Left ventricle myocardium superior (tissue), 1 donor: ENCODE measurements around the gene SPATA2. TPM values are rescaled to one million over a fixed set of nuclear protein-coding genes. Genes with fewer than 3 reads are reported as not detected.
"Not testable (repeated sequence)": the region's sequence is repeated elsewhere in the genome, so short reads cannot be mapped to it uniquely, and the experiment has no call there.

ENCODE experiments used
- ATAC-seq: fragments of 200-7000 bp; cut with Tn5 transposase; one replicate; pipeline ENCODE4 v1.9.1; 2020; ENCODE audit warnings: mild to moderate bottlenecking, moderate library complexity
- DNase-seq: peaks from one replicate; pipeline ENCODE4 v3.0.0-alpha.2; 2020
- intact Hi-C: fragments of 100-400 bp; cut with micrococcal nuclease; formaldehyde crosslinking; loops from one replicate; pipeline ENCODE4 v1.11.0; 2022
- long read RNA-seq: library from polyadenylated mRNA; unstranded; transcript quantifications from one replicate; pipeline ENCODE4 v2.0.0, GENCODE V29; 2021
- total RNA-seq: library from RNA; stranded (reverse); fragmentation: NEBNext Ultra II Directional; extraction: Animal tissue kit (Norgen Biotek cat#: 25700); gene quantifications from one replicate; pipeline ENCODE4 v1.2.1, GENCODE V29; 2021
- donor health status: DM: no; HTN: yes; CAD: no; lungs with severe emphysema.

The SPATA2 gene, protein sequence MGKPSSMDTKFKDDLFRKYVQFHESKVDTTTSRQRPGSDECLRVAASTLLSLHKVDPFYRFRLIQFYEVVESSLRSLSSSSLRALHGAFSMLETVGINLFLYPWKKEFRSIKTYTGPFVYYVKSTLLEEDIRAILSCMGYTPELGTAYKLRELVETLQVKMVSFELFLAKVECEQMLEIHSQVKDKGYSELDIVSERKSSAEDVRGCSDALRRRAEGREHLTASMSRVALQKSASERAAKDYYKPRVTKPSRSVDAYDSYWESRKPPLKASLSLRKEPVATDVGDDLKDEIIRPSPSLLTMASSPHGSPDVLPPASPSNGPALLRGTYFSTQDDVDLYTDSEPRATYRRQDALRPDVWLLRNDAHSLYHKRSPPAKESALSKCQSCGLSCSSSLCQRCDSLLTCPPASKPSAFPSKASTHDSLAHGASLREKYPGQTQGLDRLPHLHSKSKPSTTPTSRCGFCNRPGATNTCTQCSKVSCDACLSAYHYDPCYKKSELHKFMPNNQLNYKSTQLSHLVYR
- 8.5 TPM for total RNA-seq
- long read RNA-seq, full-length matches to known transcripts = 9 of 20 reads
- long read RNA-seq, partial matches to known transcripts = 1 of 20 reads
- long read RNA-seq, other reads (novel, unspliced or antisense) = 10 of 20 reads

DNA sequence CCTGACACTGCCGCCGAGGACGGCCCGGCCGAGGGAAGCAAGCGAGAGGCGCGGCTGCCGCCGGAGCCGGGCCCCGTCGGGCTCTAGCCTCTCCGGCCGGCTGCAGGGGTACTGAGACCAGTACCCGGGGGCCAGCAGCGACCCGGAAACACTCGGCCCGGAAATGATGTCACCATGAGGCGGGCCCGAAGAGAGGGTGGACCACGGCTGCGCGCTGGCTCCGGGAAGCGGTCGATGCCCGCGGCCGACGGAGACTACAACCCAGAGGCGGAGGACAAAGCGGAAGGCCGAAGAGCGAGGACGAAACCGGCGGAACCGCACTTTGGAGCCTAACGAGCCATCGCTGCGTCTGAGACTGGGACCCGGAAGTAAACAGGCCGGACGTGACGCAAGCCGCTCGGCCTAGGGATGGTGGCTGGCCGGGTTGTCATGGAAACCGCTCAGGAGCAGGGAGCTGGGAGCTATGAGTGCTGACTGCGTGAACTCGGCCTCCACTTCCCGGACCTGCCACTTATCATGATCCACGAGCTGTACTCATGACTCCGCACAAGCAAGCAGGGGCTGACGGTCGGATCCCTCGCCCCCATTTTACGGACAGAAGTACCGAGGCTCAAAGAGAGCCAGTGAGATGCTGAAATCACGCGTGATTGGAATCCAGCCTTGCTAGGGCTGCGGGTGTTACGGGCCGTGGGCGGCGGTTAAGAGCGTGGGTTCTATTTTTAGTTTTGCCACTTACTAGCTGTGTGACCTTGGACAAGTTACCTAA is at the start of gene SPATA2:
SPATA2 (minus strand) TSS at position 150 of the 766 bp plus-strand sequence. CDS start 7,039 bp downstream, outside the sequence.
- ATAC-seq (peak; percentile 93), DNase-seq (peak; percentile 97)
- intact Hi-C loops = no loop called here

DNA sequence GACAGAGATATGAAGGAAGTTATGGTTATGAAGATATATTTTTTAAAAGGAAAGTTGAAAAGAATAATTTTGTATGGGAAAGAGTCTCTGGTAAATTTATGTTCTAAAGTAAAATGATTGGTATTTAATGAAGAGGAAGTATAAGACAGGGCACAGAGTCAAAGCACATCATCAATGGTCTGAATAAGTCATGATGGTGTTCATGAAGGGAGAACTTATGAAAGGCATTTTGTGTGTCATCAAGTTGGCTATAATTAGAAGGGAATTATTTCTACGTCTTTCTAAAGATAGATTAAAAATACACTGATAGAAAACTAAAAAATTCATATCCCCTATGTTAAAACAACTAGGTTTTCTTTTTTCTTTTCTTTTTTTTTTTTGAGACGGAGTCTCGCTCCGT is 46.1 kb upstream of the SPATA2 start:
- DNase-seq (no peak), ATAC-seq (no peak)
- intact Hi-C loops = no loop called here

DNA sequence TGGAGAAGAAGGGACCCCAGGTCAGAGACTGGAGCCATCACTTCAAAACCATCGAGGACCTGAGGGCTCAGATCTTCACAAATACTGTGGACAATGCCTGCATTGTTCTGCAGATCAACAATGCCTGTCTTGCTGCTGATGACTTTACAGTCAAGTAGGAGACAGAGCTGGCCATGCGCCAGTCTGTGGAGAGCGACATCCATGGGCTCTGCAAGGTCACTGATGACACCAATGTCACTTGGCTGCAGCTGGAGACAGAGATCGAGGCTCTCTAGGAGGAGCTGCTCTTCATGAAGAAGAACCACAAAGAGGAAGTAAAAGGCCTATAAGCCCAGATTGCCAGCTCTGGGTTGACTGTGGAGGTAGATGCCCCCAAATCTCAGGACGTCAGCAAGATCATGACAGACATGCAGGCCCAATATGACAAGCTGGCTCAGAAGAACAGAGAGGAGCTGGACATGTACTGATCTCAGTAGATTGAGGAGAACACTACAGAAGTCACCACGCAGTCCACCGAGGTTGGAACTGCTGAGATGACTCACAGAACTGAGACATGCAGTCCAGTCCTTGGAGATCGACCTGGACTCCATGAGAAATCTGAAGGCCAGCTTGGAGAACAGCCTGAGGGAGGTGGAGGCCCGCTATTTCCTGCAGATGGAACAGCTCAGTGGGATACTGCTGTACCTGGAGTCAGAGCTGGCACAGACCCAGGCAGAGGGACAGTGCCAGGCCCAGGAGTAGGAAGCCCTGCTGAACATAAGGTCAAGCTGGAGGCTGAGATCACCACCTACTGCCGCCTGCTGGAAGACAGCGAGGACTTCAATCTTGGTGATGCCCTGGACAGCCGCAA is 42.0 kb upstream of the SPATA2 start:
- peak; percentile 85 for DNase-seq
- ATAC-seq, intact Hi-C loops: not testable (repeated sequence)

DNA sequence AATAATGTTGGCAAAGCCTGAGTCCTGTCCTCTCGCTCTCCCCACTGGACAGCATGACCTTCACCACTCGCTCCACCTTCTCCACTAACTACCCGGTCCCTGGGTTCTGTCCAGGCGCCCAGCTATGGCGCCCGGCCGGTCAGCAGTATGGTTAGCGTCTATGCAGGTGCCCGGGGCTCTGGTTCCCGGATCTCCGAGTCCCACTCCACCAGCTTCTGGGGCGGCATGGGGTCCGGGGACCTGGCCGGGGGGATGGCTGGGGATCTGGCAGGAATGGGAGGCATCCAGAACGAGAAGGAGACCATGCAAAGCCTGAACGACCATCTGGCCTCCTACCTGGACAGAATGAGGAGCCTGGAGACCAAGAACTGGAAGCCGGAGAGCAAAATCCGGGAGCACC is 41.4 kb upstream of the SPATA2 start:
- intact Hi-C loops = no loop called here
- ATAC-seq (peak; percentile 23), DNase-seq (no peak)

DNA sequence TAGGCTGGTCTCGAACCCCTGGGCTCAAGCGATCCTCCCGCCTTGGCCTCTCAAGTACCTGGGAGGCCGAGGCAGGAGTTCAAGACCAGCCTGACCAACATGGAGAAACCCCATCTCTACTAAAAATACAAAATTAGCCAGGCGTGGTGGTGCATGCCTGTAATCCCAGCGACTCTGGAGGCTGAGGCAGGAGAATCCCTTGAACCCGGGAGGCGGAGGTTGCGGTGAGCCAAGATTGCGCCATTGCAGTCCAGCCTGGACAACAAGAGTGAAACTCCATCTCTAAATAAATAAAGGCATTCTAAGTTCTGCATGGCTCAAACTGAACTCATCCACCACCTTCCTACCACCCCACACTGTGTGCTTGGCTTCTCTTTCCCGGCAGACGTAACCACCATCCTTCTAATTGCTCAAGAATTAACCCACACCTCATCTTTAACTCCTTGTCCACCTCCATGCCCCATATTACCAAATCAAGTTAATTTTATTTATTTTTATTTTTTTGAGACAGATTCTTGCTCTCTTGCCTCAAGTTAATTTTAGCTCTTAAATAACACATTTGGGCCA is 40.6 kb upstream of the SPATA2 start:
- ATAC-seq, intact Hi-C loops: not testable (repeated sequence)

DNA sequence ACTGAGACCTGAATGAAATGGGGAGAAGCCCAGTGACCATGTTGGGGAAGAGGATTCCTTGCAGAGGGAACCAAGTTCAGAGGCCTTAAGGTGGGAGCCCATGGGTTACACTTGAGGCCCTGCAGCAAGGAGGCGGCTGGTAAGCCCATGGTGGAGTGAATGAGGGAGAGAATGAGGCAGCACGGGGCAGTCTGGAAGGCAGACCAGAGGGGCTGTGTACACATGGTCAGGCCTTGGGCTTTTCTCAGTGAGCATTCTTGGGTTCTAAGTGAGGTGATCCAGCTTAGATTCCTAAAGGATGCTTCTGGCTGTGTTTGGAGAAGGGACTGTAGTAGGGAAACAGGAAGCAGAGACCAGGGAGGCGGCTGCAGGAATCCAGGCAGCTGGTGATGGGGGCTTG is 39.8 kb upstream of the SPATA2 start:
- intact Hi-C loops = no loop called here
- no peak for ATAC-seq
- no peak for DNase-seq

More for the DNA sequence above, 40.6 kb upstream of the SPATA2 start:
- DNase-seq = not testable (repeated sequence)

DNA sequence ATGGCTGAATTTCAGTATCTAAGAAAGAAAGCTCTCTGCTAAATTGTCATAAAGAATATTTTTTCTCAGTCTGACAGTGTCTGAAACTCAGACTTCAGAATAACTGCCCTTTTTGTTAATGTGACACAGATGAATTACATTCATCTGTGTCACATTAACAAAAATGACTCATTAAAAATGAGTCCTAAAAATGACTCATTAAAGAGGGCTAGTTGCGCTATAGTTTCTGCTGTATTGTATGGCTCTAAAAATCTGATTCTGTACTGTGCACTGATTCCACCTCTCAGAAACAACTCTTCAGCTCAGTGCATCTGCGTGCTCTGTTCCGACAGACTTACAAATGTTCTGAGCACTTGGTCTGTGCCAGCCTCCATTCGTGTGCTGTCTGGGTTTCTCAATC is 35.8 kb upstream of the SPATA2 start:
- no peak for DNase-seq
- intact Hi-C loops = no loop called here
- no peak for ATAC-seq

DNA sequence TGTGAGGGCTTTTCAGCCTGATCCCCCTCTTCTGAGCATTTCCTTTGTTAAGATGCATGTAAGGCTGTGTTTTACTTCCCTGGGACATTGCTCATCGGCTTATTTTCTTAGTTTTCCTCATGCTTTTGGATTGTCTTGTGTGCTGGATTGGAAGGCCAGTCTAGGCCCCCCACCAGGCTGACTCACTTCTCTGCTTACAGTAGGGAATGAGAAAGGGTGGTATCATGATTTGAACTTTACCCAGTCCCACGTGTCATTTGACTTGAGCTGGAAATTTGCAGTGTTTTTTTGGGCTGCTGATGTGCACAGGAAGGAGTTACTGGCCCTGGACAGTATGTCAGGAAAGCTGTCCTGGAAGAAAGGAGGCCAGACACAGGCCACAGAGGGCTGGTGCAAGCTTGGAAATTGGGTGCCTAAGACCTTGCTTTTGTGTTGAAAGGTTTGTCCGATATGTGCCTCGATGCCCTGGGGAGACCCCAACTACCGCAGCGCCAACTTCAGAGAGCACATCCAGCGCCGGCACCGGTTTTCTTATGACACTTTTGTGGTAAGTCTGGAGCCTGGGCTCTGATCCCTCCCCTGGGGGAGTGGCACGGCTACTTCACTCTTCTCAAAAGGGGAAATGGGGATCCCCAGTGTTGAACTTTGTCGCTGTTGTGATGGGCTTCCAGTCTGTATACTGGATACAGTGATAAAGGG is 33.6 kb upstream of the SPATA2 start:
- ATAC-seq = no peak
- intact Hi-C loops = no loop called here
- DNase-seq = no peak

DNA sequence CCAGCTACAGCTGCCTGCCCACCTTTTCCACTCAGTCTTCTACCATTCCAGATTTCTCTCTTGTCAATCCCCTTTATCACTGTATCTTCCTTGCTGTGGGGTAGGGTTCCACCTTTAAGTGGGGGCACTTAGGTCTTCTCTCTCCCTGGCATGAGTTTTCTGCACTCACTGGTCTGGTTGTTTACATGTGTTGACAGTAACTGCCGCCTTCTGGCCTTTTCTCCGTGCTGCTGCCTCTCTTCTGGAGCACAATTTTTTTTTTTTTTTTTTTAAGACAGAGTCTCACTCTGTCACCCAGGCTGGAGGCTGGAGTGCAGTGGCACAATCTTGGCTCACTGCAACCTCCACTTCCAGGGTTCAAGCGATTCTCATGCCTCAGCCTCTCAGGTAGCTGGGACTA is 32.8 kb upstream of the SPATA2 start:
- intact Hi-C loops = no loop called here
- DNase-seq = no peak
- no peak for ATAC-seq

DNA sequence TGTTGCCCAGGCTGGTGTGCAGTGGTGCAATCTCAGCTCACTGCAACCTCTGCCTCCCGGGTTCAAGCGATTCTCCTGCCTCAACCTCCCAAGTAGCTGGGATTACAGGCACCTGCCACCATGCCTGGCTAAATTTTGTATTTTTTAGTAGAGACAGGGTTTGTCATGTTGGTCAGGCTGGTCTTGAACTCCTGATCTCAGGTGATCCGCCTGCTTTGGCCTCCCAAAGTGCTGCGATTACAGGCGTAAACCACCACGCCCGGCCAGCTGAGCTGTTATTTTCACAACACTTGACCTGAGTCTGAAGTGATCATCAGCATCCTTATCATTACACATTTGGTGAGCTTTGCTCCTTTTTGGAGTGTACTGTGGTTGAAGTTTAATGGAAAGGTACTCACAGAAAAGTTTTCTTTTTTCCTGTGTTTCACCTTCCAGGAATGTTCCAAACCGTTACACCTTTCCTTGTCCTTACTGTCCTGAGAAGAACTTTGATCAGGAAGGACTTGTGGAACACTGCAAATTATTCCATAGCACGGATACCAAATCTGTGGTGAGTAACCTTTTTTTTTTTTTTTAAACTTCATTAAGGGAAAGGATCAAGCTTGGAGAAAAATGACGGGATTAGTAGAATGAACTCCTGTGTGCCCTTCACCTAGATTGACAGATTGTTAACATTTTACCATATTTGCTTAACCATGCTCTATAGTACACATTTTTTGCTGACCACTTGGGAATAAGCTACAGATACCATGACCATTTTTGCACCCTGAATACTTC is 30.6 kb upstream of the SPATA2 start:
- ATAC-seq (no peak), DNase-seq (no peak)
- intact Hi-C loops = no loop called here

DNA sequence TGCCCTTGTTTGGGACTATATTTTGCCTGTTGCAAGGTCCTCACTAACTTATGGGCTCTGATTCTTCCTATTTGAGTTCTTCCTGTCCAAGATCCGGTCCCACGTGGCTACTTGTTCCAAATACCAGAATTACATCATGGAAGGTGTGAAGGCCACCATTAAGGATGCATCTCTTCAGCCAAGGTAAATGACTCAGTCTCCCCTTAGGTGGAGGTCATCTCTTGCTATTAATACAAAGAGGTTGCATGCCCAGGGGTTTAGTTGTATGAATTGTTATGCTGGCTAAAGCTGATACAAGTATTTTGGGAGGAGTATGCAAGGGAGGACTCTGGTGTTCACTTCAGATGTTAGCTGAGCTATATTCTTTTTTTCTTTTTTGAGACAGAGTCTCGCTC is 30.0 kb upstream of the SPATA2 start:
- no peak for ATAC-seq
- intact Hi-C loops = no loop called here

DNA sequence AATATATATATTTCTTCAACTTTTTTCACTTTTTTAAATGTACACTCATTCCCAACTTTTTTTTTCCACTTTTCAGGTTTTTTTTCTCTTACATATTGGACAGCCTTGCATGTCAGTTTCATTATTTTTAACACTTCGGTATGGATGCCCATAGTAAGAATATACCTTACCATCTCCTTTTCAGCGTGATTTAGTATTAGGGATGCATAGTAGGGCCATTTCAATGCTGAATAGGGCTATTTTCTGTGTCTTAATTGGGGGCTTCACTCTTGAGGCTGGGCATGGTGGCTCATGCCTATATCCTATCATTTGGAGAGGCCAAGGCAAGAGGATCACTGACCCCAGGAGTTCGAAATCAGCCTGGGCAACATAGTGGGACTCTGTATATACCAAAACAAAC is 27.6 kb upstream of the SPATA2 start:
- intact Hi-C loops = no loop called here
- DNase-seq (no peak), ATAC-seq (no peak)

More for the DNA sequence above, 30.0 kb upstream of the SPATA2 start:
- DNase-seq = no peak

DNA sequence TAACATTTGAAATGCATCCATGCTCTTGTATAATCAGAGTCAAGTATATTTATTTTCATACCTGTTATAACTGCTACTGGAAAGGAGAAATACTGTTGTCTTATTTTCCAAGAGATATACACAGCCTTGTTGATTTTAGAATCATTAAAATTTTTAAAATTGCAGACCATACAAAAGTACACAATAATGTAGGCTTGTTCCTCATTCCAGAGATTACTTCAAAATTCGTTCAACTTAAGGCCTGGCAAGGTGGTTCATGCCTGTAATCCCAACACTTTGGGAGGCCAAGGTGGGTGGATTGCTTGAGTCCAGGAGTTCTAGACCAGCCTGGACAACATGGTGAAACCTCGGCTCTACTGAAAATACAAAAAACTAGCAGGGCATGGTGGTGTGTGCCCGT is 27.0 kb upstream of the SPATA2 start:
- intact Hi-C loops = no loop called here
- DNase-seq (no peak), ATAC-seq (no peak)

DNA sequence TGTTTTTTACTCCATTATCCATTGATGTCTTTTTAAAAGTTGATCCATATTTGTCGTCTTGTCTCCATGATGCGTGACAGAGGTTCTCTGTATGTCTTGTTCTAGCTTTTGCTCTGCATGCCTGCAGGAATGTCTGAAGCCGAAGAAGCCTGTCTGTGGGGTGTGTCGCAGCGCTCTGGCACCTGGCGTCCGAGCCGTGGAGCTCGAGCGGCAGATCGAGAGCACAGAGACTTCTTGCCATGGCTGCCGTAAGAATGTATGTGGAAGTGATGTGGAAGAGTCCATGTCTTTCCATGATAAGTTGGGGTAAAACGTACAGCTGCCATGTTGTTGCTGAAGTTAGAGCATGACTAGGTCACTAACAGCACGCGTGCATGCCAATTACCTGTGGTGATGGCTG is 26.1 kb upstream of the SPATA2 start:
- intact Hi-C loops = no loop called here
- ATAC-seq (no peak), DNase-seq (no peak)

DNA sequence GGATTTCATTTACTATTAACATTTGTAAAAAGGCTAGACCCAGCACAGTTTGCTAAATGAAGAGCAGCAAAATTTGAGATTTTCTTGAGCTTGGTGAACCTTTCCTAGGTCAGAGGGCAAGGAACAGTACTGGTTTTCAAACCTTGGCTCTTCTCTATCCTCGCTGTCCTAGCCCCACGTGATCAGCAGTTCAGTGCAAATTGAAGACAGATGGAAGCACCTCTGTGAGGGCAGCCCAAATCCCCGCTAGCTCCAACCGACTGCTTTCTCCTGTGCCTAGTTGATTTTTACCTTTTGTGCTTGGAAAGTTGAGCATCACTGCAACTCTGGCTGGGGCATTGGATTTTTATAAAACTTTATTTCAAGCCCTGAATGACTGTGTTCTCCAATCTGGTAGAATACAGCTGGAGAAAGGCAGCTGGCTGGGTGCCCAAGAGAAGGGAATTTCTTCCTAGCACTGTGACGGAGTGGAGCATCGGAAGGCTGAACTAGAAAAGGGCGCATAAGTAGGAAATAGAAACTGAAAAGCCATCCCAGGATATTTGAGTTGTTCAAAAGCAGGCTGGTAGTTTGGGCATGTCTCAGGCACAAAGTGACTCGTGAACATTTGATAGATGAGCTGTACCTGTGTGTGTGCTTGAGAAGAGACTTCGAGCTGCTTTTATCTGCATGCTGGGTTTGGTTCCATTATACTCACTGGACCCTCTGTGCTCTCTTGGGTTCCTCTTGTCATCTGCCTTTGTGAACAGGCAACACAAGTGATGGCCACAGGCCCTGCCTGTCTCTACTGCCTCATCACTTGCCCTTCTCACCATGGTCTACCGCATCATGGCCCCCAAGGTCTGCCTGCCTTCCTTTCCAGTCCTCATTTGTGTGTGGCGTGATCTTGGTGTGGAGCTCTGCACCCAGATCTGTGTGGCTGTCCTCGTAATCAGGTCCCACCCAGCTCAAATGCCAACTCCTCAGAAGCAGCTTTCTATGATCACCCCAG is 23.1 kb upstream of the SPATA2 start:
- peak; percentile 13 for ATAC-seq
- intact Hi-C loops = no loop called here
- peak; percentile 74 for DNase-seq
